ENCODE data around the gene NCMAP. TPM values are rescaled to one million over a fixed set of nuclear protein-coding genes. Genes with fewer than 3 reads are reported as not detected.

NCMAP gene
- total and polyA plus RNA-seq, 2 of the 4 experiments (the other 2 are of a cell fraction), result not detected

- Histone ChIP-seq H2AK5ac (ENCODE audit: low read depth, low read length) (no peak overlapping the region), H3K4me2 (ENCODE audit: low read depth, low read length) (no peak overlapping the region), H4K5ac (ENCODE audit: low read depth, low read length) (no peak overlapping the region), H3K4ac (ENCODE audit: low read depth, low read length) (no peak overlapping the region), H3K27me3 (ENCODE audit: control insufficient read depth, insufficient read depth, low read length) (peaks cover 50% of the 10 kb centered on the region), H3K36me3 (ENCODE audit: control insufficient read depth, insufficient read depth, low read length) (no peaks in the 10 kb centered on the region), H2AK9ac (replicated peaks; ENCODE audit: low read depth, low read length, poor library complexity) (no peak overlapping the region), H3K79me1 (ENCODE audit: low read depth in 1 of 2, low read length in 2 of 2) (no peaks in the 10 kb centered on the region), H3K4me1 (ENCODE audit: control insufficient read depth, insufficient read depth, low read length) (no peaks in the 10 kb centered on the region; the same call in 1 of the 2 replicates), H3K14ac (replicated peaks; ENCODE audit: low read depth, low read length) (no peak overlapping the region), H4K20me1 (ENCODE audit: insufficient read depth, low read length) (no peaks in the 10 kb centered on the region), H3K9me3 (ENCODE audit: control insufficient read depth, insufficient read depth, low read length) (no peaks in the 10 kb centered on the region), H3K27ac (ENCODE audit: insufficient read depth, low read length) (no peak overlapping the region), H3K9me1 (ENCODE audit: insufficient read depth, low read length) (peaks cover 9% of the 10 kb centered on the region; the same call in 1 of the 2 replicates), H3K23ac (ENCODE audit: low read depth, low read length) (no peak overlapping the region), H3K56ac (ENCODE audit: extremely low read depth, insufficient read depth, low read length) (no peak overlapping the region), H4K8ac (ENCODE audit: low read depth in 2 of 2, low read length in 2 of 2) (no peak overlapping the region), H2BK120ac (ENCODE audit: low read depth, low read length) (no peak overlapping the region), H4K91ac (ENCODE audit: insufficient read depth, low read depth, low read length) (no peak overlapping the region), H3K18ac (ENCODE audit: low read depth, low read length) (no peak overlapping the region), H2AFZ (replicated peaks; ENCODE audit: low read length, poor library complexity) (peak overlapping the region; percentile 18), H2BK20ac (ENCODE audit: low read depth, low read length) (no peak overlapping the region), H2BK5ac (ENCODE audit: low read depth, low read length, poor library complexity, severe bottlenecking) (no peak overlapping the region), H2BK15ac (ENCODE audit: low read depth, low read length) (no peak overlapping the region), H3K9ac (ENCODE audit: low read depth, low read length) (no peak overlapping the region), H3K4me3 (ENCODE audit: insufficient read depth, low read depth, low read length) (no peak overlapping the region)
- intact Hi-C loops (cut with micrococcal nuclease), result no loop called here
- in situ Hi-C loops (cut with MboI; ENCODE audit: low sequenced_read_pairs), result no loop called here
- DNase-seq (no peak), ATAC-seq (ENCODE audit: low read depth) (no peak)
- TF ChIP-seq ELK1 (IDR thresholded peaks at IDR 0.05; ENCODE audit: borderline replicate concordance, low read depth, low read length), result no peak
- TF ChIP-seq FOS (IDR thresholded peaks at IDR 0.05; ENCODE audit: low read depth, low read length), result no peak
- TF ChIP-seq, protein P1, sequence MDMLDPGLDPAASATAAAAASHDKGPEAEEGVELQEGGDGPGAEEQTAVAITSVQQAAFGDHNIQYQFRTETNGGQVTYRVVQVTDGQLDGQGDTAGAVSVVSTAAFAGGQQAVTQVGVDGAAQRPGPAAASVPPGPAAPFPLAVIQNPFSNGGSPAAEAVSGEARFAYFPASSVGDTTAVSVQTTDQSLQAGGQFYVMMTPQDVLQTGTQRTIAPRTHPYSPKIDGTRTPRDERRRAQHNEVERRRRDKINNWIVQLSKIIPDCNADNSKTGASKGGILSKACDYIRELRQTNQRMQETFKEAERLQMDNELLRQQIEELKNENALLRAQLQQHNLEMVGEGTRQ (IDR thresholded peaks at IDR 0.05; ENCODE audit: low read depth, low read length), result no peak
- TF ChIP-seq CEBPB (IDR thresholded peaks at IDR 0.05; ENCODE audit: low read depth, low read length), result no peak
- TF ChIP-seq SMC3 (IDR thresholded peaks at IDR 0.05; ENCODE audit: low read depth, low read length), result no peak
- TF ChIP-seq MAZ (IDR thresholded peaks at IDR 0.05; ENCODE audit: borderline replicate concordance, low read depth, low read length), result no peak
- no peak for TF ChIP-seq RCOR1 (IDR thresholded peaks at IDR 0.05; ENCODE audit: insufficient replicate concordance, low read length)
- no peak for TF ChIP-seq RFX5 (IDR thresholded peaks at IDR 0.05; ENCODE audit: low read depth, low read length)
- no peak for TF ChIP-seq BHLHE40 (IDR thresholded peaks at IDR 0.05; ENCODE audit: low read depth, low read length)
- TF ChIP-seq POLR2A (IDR thresholded peaks at IDR 0.05; ENCODE audit: low read depth, low read length), result no peak
- no peak for TF ChIP-seq MXI1 (IDR thresholded peaks at IDR 0.05; ENCODE audit: borderline replicate concordance, low read depth, low read length)
- no peak for TF ChIP-seq CHD1 (IDR thresholded peaks at IDR 0.05; ENCODE audit: low read depth, low read length)
- no peak for TF ChIP-seq RAD21 (IDR thresholded peaks at IDR 0.05; ENCODE audit: low read length)
- TF ChIP-seq MAFK (IDR thresholded peaks at IDR 0.05; ENCODE audit: low read depth, low read length), result no peak
- TF ChIP-seq CTCF (conservative IDR thresholded peaks at IDR 0.05; ENCODE audit: low read depth, low read length), result no peak
- dilution Hi-C loops (cut with HindIII; ENCODE audit: low sequenced_read_pairs, unreplicated experiment), result no loop called here
- ChIA-PET POLR2A (ENCODE audit: unreplicated experiment) (no interaction called here), CTCF (no interaction called here)
- 80% methylated on average over 2 of the region's 9 CpGs; no CpG with 5 or more reads in 1 of the 2 experiments for WGBS, 2 experiments (ENCODE audit: extremely low coverage in 2 of 2, insufficient read length in 1 of 2)
- no TSS peak for BruUV-seq (replicated peaks)
These were observed 1.8 kb downstream of the NCMAP start for GRCh38 chr1:24557711-24558131.
